GM21367 (cell line): ENCODE measurements around the gene USP6NL.
A peak's percentile ranks its signal among the peaks of the same experiment; 100 is the strongest.
"Not testable (repeated sequence)": the region's sequence is repeated elsewhere in the genome, so short reads cannot be mapped to it uniquely, and the experiment has no call there.

Experiments used
- ATAC-seq: cut with Tn5 transposase; IDR thresholded peaks from one replicate; pipeline ENCODE4 v1.9.1; 2021; ENCODE audit not compliant: unreplicated experiment

Gene USP6NL

DNA sequence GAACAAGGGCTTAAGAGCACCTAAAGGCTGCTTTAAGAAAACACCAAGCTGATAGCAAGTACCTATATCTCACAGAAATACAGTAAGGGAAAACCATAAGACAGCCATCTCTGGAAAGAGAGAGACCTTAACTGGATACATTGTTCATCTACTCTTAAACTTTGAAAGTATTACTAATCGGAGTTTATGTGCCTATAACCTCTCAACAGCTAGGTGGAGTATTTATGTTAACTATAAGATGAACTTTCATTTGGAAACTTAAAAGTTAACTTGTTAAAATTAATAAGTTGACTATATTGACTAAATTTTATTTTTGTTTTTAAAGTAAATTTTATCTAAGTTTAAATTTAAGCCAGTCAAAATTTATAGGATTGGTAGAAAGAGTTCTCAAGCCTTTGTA lies 90.6 kb downstream of the USP6NL start:
- no peak for ATAC-seq

DNA sequence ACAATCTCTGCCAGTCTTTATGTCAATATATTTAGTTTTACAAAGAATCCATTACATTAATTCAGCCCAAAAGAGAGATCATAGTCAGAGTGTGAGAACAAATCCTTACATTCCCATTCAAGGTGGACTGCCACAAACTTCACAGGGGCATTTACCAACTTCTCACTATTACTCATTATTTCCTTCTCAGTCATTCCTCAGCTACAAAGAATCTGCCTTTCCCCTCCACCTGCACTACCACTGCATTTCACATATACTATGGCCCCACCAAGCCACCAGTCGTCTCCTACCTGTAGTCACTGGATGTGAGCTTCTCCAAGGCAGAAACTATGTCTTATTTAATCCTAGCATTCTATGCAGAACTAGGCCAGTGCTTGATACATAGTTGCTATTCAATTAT lies 94.3 kb downstream of the USP6NL start:
- ATAC-seq, result peak; percentile 45

DNA sequence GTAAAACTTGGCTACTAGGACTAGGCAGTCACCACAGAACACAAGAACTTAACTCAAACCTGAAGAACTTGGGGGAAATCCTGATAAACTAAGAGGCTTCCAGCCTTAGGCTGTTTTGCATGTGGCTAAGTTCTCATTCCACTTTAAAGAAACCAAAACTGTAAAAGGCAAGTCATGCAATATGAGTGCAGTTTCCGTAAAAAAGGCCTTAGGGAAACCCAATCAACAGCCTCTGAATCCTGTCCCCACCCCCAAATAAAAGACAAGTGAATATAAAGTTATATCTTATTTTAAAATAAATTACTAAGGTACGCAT lies 95.1 kb downstream of the USP6NL start:
- ATAC-seq, result peak; percentile 51

DNA sequence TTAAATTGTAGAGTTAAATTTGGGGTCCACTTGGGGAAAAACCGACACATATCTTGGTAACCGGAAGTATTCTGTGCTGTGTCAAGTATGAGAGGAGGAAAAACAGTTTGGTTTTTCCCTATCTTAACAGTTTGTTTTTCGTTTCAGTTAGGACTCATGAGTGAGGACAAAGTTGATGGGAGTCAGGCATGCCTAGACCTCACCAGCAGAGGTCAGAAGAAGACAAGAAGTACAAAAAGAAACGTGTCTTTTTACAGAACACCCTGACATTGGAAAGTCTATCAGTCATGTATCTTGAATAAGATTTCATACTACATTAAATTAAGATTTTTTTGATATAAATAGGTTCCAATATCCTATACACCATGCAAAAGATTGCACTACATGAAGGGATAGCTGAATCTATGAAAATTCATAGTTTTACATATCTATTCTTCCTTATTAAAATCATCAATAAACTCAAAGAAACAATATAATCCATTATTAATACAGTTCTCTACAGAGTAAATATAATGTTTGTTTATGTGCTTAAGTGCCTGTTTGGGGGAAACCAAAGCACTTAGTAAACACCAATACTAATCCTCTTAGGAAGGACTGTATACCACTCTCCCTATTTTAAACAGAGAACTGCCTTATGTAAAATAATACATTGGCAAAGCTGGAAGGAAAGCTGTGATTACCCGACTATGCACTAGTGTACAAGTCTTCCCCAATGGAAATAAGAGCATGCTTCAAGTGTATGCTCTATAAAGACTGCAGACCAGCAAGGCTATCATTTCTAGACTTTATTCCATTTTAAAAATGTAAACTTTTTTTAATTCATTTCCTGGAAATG lies 95.6 kb downstream of the USP6NL start:
- peak; percentile 48 for ATAC-seq

DNA sequence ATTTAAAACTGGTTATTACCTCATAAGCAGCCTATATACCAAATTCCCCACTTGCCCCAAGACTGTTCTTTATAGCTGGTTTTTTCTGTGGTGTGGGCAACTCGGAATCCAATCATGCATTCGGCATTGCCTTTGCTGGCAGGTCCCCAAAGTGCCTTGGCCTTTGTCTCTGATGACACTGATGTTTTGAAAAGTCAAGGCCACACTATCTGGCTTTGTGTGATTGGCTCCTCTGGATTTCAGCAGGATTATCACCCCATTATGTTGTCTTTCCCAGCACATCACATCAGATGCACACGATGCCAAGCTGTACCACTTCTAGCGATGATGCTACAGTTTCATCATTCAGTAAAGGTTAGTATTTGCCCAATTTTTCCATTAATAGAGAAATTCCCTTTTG lies 97.7 kb downstream of the USP6NL start:
- ATAC-seq, result no peak

DNA sequence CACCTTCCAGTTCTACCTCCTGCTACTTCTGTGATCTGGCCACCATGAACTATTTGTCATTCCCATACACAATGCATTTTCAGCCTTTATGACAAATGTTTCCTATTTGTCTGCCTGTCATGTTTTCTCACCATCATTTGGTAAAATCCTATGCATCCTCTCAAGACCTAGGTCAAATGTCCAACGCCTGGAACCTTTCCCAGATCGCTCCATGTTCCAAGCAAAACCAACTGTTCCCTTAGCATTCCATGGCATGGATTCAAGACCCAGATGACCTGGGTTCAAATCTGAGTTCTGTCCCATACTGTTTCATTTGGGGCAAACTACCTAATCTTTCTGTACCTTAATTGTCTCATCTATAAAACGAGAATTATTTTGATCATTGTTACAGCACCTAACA lies 98.9 kb downstream of the USP6NL start:
- no peak for ATAC-seq

DNA sequence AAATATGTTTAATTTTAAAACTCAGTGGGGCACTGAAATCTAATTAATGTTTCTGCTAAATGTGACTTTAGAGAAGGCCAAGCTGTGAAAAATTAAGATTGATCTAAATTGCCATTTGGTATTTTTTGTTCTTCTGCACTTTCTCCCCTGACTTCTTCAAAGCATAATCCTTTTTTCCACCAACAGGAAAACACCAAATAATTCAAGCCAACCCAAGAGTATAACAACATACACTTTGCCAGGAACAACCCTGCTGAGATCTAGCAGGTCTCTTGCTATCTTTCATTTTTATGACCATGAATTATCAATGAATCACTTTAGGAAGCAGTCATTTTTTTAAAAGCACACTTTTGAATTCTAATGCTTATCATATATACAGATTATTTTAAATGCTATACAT lies 100.1 kb downstream of the USP6NL start:
- ATAC-seq, result no peak

DNA sequence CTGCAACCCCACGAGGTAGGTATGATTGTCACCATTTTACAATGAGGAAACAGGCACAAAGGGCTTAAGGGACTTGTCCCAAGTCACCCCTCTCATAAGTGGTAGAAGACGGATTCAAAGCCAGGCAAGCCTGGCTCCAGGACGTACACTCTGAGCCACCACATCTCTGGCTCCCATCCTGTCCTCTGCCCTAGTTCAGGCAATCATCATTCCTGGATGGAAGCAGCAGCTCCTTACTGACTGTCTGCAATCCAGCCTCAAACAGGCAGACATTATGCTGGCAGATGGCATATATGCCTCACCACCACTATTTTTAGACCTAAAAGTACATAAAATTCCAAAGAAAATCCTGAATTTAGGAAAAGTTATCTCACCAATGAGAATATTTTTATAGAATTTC lies 100.7 kb downstream of the USP6NL start:
- ATAC-seq, result no peak

DNA sequence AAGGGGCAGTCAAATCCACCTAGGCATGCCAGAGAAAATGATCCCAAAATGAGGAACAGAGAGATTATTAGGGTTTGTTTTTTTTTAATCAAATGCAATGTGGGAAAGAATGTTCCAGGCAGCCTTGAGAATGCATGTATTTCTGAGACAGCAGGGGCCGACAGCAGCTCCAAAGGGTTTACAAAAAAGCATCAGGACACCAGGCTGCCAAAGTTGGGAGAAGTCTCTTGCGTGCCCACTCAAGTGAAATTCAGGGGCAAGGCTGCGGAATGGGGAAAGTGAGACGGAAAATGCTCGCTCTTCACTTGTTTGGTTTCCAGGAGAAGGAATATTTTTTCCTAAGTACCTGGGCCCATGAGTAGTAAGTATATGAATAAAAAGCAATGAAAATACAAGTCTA lies 101.2 kb downstream of the USP6NL start:
- no peak for ATAC-seq

DNA sequence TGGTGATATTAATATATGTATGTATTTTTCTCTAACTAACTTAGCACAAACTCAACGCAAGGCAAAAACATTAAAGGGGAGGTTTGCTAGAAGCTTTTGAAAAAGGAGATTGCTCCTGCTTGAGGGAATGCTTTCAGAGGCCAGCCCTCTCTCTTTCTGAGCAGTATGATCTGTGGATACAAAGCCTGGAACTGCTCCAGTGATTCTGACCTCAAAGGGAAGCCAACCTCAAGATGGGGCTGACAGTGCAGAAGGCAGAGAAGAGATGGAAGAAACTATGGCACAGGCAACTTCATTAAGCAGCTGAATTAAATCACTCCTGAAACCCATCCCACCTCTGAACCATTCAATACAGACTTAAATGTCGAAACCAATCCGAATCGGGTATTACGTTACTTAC lies 102.4 kb downstream of the USP6NL start:
- ATAC-seq, result no peak

DNA sequence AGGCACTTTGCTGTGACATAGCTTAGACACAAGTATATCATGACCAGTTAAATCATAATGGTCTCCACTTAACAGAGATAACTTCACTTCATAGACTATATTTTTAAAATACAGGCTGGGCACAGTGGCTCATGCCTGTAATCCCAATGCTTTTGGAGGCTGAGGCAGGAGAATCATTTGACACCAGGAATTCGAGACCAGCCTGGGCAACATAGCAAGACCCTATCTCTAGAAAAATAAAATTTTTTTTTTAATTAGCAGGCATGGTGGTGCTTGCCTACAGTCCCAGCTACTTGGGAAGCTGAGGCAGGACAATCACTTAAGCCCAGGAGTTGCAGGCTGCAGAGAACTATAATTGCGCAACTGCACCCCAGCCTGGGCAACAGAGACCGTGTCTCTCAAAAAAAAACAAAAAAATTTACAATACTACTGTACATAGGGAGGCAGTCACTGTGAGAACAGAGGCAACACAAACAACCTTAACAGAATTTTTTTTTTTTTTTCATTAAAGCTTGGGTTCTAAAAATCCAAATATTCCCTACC lies 105.1 kb downstream of the USP6NL start:
- no peak for ATAC-seq

DNA sequence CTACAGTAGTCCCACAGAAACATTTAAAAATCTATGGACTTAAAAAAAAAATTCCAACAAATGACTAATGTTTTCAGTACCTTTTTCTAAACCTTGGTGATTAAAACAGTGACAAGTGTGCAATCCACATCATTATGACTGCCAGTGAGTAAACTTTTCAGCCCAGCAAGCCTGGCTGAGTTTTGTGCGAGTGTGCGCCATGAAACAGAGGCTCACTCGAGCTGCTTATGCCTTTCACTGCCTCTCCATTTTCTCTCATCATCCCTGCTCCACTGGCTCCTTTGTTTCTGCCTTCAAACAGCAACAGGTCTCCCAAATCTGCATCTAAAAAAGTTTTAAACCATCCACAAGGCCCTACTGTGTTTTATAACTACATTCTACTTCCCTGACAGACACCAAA lies 105.8 kb downstream of the USP6NL start:
- no peak for ATAC-seq

DNA sequence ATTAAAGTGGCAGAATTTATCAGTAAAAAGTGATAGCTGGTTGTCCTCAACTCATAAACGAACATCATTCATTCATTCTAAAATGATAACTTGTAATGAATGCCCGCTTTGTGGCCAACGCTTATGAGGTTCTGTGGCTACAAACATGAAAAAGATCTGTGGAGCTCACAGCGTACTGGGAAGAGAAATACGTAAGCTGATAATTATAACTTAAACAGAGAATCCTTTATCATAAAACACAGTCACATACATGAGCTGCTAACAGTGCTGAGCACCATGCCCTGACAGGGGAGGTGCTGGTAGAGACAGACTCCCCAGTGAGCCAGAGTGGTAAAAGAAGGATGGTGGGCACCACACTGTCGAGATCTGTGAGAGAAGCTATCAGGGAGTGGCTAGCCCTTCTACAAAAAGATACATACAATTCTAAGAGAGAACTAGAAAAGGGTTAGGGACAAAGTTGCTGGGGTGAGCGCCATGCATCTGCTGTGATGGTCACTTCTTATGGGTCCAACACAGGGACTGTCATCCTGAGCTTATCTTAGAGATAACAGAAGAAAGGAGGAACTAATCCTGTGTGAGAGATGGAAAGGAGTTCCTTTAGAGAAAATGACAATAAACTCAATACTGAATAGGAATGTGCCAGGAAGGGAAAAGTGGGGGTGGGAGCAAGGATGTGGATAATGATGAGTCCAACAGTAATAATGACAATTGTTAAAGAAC lies 106.7 kb downstream of the USP6NL start:
- ATAC-seq, result no peak

DNA sequence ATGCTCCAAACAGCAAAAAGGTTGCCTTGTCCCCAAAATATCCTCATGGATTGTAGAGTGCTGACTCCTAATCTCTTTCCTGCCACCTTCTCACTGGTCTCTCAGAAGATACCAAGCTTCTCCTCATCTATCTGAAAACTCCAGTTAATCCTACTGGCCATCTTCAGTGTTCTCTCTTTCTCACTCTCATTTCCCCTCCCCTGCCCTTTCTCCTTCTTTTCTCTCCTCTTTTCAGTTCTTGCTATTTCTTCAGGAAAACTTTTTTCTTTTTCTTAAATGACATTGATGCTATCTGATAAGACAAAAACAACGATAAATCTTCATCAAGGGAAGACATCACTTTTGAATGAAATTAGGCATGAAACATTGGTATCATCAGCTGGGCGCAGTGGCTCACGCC lies 109.8 kb downstream of the USP6NL start:
- ATAC-seq, result no peak

DNA sequence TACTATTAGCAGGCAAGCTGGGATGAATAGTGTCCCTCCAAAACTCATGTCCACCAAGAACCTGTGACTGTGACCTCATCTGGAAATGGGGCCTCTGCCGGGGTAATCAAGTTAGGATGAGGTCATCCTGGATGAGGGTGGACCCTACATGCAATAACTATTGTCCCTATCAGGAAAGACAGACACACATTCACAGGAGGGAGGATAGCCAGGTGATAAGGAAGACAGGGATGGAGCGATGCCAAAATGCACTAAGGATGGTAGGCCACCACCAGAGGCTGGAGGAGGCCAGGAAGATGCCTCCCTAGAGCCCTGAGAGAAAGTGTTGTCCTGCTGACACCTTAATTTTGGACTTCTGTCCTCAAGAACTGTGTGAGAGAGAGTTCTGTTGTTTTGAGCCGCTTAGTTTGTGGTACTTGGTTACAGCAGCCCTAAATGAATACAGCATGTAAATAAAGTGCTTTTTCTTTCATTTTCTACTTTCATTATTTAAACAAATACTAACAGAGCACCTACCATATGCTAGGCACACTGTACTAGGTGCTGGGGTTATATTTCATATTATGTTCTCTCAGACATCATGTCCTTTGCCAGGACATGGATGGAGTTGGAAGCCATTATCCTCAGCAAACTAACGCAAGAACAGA lies 111.9 kb downstream of the USP6NL start:
- ATAC-seq, result no peak

DNA sequence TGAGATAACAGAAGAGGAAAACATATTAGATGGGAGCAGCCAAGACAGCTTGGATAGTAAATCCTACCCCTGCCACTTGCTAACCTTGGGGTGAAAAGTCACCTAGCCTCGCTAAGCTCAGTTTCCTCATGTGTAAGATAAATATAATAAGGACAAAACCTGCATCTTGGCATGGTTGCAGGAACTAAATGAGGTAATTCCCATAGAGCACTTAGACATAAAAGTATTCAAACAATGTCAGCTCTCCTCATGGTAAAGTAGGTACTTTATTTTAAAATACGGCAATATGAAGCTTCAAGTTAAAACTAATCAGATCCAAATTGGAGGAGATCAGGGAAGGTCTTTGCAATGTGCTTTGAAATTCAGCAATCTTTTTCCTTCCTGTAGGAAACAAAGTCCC lies 113.1 kb downstream of the USP6NL start:
- no peak for ATAC-seq

DNA sequence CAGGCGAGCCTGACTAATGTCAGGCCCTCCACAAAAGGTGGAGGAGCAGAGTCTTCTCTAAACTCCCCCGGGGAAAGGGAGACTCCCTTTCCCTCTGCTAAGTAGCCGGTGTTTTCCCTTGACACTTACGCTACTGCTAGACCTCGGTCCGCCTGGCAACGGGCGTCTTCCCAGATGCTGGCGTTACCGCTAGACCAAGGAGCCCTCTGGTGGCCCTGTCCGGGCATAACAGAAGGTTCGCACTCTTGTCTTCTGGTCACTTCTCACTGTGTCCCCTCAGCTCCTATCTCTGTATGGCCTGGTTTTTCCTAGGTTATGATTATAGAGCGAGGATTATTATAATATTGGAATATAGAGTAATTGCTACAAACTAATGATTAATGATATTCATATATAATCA lies 116.5 kb downstream of the USP6NL start:
- ATAC-seq, result not testable (repeated sequence)

DNA sequence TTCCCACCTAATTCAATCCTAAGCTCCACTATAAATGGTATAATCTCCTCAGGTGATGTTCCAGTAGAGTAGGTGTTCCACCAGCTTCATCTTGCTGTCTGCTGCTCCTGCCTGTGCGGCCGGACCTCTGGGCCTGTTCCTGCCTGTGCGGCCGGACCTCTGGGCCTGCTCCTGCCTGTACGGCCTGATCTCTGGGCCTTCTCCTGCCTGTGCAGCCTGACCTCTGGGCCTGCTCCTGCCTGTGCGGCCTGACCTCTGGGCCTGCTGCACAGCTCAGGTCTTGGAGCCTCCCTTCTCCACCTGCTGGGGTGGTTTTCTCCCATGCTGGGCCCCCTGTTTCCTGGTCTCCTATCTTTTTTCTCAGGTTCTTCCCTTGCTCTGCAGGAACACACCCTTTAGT lies 117.8 kb downstream of the USP6NL start:
- no peak for ATAC-seq

DNA sequence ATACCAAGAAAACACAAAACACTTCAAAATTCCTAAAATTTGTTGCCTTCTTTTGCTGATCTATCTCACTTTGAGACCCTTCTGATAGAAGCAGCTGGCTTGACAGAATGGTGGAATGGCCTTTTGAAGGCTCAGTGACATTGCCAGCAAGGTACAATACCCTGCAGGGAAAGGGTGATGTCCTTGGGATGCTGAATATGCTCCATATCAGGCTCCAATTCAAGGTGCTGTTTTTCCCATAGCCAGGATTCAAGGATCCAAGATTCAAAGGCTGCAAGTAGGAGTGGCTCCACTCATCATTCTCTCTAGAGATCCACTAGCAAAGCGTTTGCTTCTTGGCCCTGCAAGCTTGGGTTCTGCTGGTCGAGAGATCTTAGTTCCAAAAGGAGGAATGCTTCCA lies 120.4 kb downstream of the USP6NL start:
- ATAC-seq, result no peak

DNA sequence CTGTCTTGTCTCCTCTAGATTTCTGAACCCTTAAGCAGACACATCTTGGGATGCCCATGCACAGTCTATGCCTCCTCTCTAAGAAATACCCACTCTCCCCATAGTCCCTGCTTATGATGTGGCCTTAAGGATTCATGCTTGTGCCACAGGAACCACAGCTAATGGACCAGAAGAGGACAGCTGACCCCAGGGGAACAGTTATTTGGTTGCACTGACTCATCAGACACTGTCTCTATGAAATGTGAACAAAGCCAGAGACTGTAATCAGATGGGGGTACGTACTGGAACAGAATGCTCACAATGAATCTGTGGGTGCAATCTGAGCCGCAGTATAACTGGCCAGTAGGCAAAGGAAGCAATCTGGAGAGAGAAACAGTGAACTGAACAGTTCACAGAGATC lies 121.9 kb downstream of the USP6NL start:
- no peak for ATAC-seq

DNA sequence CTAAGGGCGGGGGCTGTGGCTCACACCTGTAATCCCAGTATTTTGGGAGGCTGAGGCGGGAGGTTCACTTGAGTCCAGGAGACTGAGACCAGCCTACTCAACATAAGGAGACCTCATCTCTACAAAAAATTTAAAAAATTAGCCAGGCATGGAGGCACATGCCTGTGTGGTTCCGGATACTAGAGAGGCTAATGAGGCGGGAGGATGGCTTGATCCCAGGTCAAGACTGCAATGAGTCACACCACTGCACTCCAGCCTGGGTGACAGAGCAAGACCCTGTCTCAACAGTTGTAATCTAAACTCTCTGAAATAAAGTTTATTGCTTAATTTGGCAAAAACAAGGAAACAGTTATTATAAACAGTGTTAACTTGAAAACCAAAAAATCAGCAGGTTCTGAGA lies 123.3 kb downstream of the USP6NL start:
- ATAC-seq, result no peak
